GM20000 (cell line): Measurements from ENCODE around the gene CARMIL1.

ENCODE experiments used
- DNase-seq: peaks from one replicate; pipeline ENCODE4 v3.0.0; 2012; ENCODE audit warnings: low spot score
- CTCF ChIP-seq: IDR thresholded peaks from 2 replicates; pipeline ENCODE4 v1.5.1; 2012; ENCODE audit warnings: mild to moderate bottlenecking, control low read depth; ENCODE audit errors: extremely low read depth, missing control alignments

CARMIL1 gene

GRCh38 chr6:25544833-25545232 lies 265.7 kb downstream of the CARMIL1 start:
- no peak for TF ChIP-seq CTCF

GRCh38 chr6:25547797-25548196 lies 268.6 kb downstream of the CARMIL1 start:
- TF ChIP-seq CTCF: no peak
- no peak for DNase-seq

More at GRCh38 chr6:25544833-25545232, 265.7 kb downstream of the CARMIL1 start:
- DNase-seq: no peak

GRCh38 chr6:25548451-25548850 lies 269.3 kb downstream of the CARMIL1 start:
- TF ChIP-seq CTCF: no peak
- DNase-seq: no peak

GRCh38 chr6:25550631-25551030 lies 271.5 kb downstream of the CARMIL1 start:
- no peak for TF ChIP-seq CTCF
- no peak for DNase-seq

GRCh38 chr6:25553502-25553901 lies 274.3 kb downstream of the CARMIL1 start:
- DNase-seq: no peak

GRCh38 chr6:25555188-25555587 lies 276.0 kb downstream of the CARMIL1 start:
- no peak for DNase-seq
- no peak for TF ChIP-seq CTCF

More at GRCh38 chr6:25553502-25553901, 274.3 kb downstream of the CARMIL1 start:
- no peak for TF ChIP-seq CTCF

- peak; percentile 53 for TF ChIP-seq CTCF
- peak; percentile 61 for DNase-seq
These were observed 277.3 kb downstream of the CARMIL1 start for GRCh38 chr6:25556516-25556915.
